C4-2B (cell line): Measurements from ENCODE around the gene HEXIM2.

ENCODE experiments used
- CTCF ChIP-seq: fragments of 450-650 bp; conservative IDR thresholded peaks from 2 replicates; pipeline ENCODE4 v1.5.1; 2017; ENCODE audit warnings: mild to moderate bottlenecking
- ZFX ChIP-seq: fragments of 450-650 bp; IDR thresholded peaks from 2 replicates; pipeline ENCODE4 v1.6.1; 2017

- TF ChIP-seq CTCF (no peak), ZFX (no peak)
These were observed 15.1 kb upstream of the HEXIM2 start for GRCh38 chr17:45146592-45146889.
